ENCODE measurements around the gene EIF2S3. TPM values are rescaled to one million over a fixed set of nuclear protein-coding genes. Genes with fewer than 3 reads are reported as not detected.

Gene EIF2S3
- total and polyA plus RNA-seq, 2 of the 4 experiments (the other 2 are of a cell fraction), result 97.9 to 416 TPM

- Histone ChIP-seq H3K4me1 (ENCODE audit: control insufficient read depth, insufficient read depth, low read length) (no peaks in the 10 kb centered on the region), H3K4ac (ENCODE audit: low read depth, low read length) (no peak overlapping the region), H2AK9ac (replicated peaks; ENCODE audit: low read depth, low read length, poor library complexity) (no peak overlapping the region), H3K36me3 (ENCODE audit: control insufficient read depth, insufficient read depth, low read length) (peaks cover 47% of the 10 kb centered on the region), H3K4me3 (ENCODE audit: insufficient read depth, low read depth, low read length) (no peak overlapping the region), H2AFZ (replicated peaks; ENCODE audit: low read length, poor library complexity) (no peak overlapping the region), H3K27ac (ENCODE audit: insufficient read depth, low read length) (no peak overlapping the region), H3K18ac (ENCODE audit: low read depth, low read length) (no peak overlapping the region), H4K91ac (ENCODE audit: insufficient read depth, low read depth, low read length) (no peak overlapping the region), H3K9ac (ENCODE audit: low read depth, low read length) (no peak overlapping the region), H3K79me1 (ENCODE audit: low read depth in 1 of 2, low read length in 2 of 2) (peaks cover 0 to 3% of the 10 kb centered on the region in 2 experiments; a peak in 2 of 4 replicates), H2BK5ac (ENCODE audit: low read depth, low read length, poor library complexity, severe bottlenecking) (no peak overlapping the region), H4K20me1 (ENCODE audit: insufficient read depth, low read length) (peaks cover 8% of the 10 kb centered on the region; the same call in 1 of the 2 replicates), H3K14ac (replicated peaks; ENCODE audit: low read depth, low read length) (no peak overlapping the region), H2BK120ac (ENCODE audit: low read depth, low read length) (no peak overlapping the region), H3K9me3 (ENCODE audit: control insufficient read depth, insufficient read depth, low read length) (no peaks in the 10 kb centered on the region), H3K27me3 (ENCODE audit: control insufficient read depth, insufficient read depth, low read length) (no peaks in the 10 kb centered on the region), H2BK15ac (ENCODE audit: low read depth, low read length) (no peak overlapping the region), H2BK20ac (ENCODE audit: low read depth, low read length) (no peak overlapping the region), H4K8ac (ENCODE audit: low read depth in 2 of 2, low read length in 2 of 2) (no peak overlapping the region), H2AK5ac (ENCODE audit: low read depth, low read length) (no peak overlapping the region), H3K23ac (ENCODE audit: low read depth, low read length) (no peak overlapping the region), H3K56ac (ENCODE audit: extremely low read depth, insufficient read depth, low read length) (no peak overlapping the region), H4K5ac (ENCODE audit: low read depth, low read length) (no peak overlapping the region), H3K4me2 (ENCODE audit: low read depth, low read length) (no peak overlapping the region), H3K9me1 (ENCODE audit: insufficient read depth, low read length) (no peaks in the 10 kb centered on the region)
- intact Hi-C loops (cut with micrococcal nuclease), result no loop called here
- TF ChIP-seq FOS (IDR thresholded peaks at IDR 0.05; ENCODE audit: low read depth, low read length) (no peak), POLR2A (IDR thresholded peaks at IDR 0.05; ENCODE audit: low read depth, low read length) (no peak), MAZ (IDR thresholded peaks at IDR 0.05; ENCODE audit: borderline replicate concordance, low read depth, low read length) (no peak)
- in situ Hi-C loops (cut with MboI; ENCODE audit: low sequenced_read_pairs), result loop anchor here (10.0 to 25.0 kb wide), 2 partner anchors 165 to 358 kb away; no protein-coding TSS in a partner anchor
- ChIA-PET POLR2A (ENCODE audit: unreplicated experiment) (no interaction called here), CTCF (no interaction called here)
- DNase-seq (no peak), ATAC-seq (ENCODE audit: low read depth) (no peak)
- dilution Hi-C loops (cut with HindIII; ENCODE audit: low sequenced_read_pairs, unreplicated experiment), result no loop called here
- no CpG with 5 or more reads among the region's 9 CpGs for WGBS, 2 experiments (ENCODE audit: extremely low coverage in 2 of 2, insufficient read length in 1 of 2)
- no TSS peak for BruUV-seq (replicated peaks)
Measured at GRCh38 chrX:24069877-24070276, 15.1 kb downstream of the EIF2S3 start.
